ENCODE results near the gene TNXB.

The TNXB gene

GRCh38 chr6:32111424-32112066 lies 2.4 kb upstream of the TNXB start:
- WGBS (ENCODE audit: extremely low coverage, insufficient coverage, low lambda C conversion rate): no CpG with 5 or more reads among the region's 7 CpGs
- Histone ChIP-seq H3K4ac (ENCODE audit: low read depth, low read length) (no peak overlapping the region), H4K5ac (ENCODE audit: low read length) (no peak overlapping the region), H2BK5ac (ENCODE audit: low read length) (no peak overlapping the region), H3K9ac (ENCODE audit: low read length) (no peak overlapping the region), H2BK15ac (replicated peaks; ENCODE audit: low read depth) (no peak overlapping the region), H3K4me3 (ENCODE audit: low read length) (no peak overlapping the region), H3K79me1 (ENCODE audit: low read length) (no peaks in the 10 kb centered on the region), H3K18ac (ENCODE audit: low read length) (no peak overlapping the region), H3K4me2 (ENCODE audit: low read length) (no peak overlapping the region), H3K56ac (ENCODE audit: low read length) (no peak overlapping the region), H2BK120ac (ENCODE audit: low read depth, low read length) (no peak overlapping the region), H3K79me2 (ENCODE audit: control insufficient read depth, insufficient read depth, low read length) (no peaks in the 10 kb centered on the region), H3K27ac (ENCODE audit: low read depth, low read length) (no peak overlapping the region), H3K4me1 (ENCODE audit: control insufficient read depth, low read depth, low read length) (no peaks in the 10 kb centered on the region), H3K36me3 (ENCODE audit: control insufficient read depth, insufficient read depth, low read length) (no peaks in the 10 kb centered on the region), H4K8ac (ENCODE audit: low read depth, low read length) (no peak overlapping the region), H2AK5ac (ENCODE audit: low read length) (no peak overlapping the region), H3K27me3 (ENCODE audit: insufficient read depth, low read length, poor library complexity) (peaks cover 3% of the 10 kb centered on the region), H3K23ac (ENCODE audit: low read length) (no peak overlapping the region)
- no peak for DNase-seq

DNA sequence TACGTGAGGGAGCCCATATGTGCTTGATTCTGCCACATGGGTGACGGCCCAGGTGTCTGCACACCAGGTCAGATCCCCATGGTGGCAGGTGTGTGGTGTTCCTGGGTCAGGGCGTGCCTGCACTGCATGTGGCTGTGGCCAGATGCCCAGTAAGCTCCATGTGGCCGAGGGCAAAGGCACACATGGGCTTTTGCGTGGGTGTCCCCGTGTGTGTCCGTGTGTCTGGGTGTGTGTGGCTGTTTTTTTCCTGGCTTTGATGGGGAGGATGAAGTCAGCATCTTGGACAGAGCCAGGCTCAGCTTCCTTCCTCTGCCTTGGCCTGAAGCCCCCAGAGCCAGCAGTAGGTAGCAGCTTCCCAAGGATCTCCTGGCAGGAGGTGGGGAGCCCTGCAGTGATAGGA lies 1.5 kb upstream of the TNXB start:
- Histone ChIP-seq H3K36me3 (ENCODE audit: control insufficient read depth, insufficient read depth, low read length) (no peaks in the 10 kb centered on the region), H3K18ac (ENCODE audit: low read length) (no peak overlapping the region), H3K23ac (ENCODE audit: low read length) (no peak overlapping the region), H2BK120ac (ENCODE audit: low read depth, low read length) (no peak overlapping the region), H4K5ac (ENCODE audit: low read length) (no peak overlapping the region), H3K56ac (ENCODE audit: low read length) (no peak overlapping the region), H2BK5ac (ENCODE audit: low read length) (no peak overlapping the region), H3K4me2 (ENCODE audit: low read length) (no peak overlapping the region), H3K4me1 (ENCODE audit: control insufficient read depth, low read depth, low read length) (no peaks in the 10 kb centered on the region), H3K79me1 (ENCODE audit: low read length) (no peaks in the 10 kb centered on the region), H2AK5ac (ENCODE audit: low read length) (no peak overlapping the region), H3K4ac (ENCODE audit: low read depth, low read length) (no peak overlapping the region), H3K79me2 (ENCODE audit: control insufficient read depth, insufficient read depth, low read length) (no peaks in the 10 kb centered on the region), H2BK15ac (replicated peaks; ENCODE audit: low read depth) (no peak overlapping the region), H3K27me3 (ENCODE audit: insufficient read depth, low read length, poor library complexity) (peaks cover 3% of the 10 kb centered on the region), H3K27ac (ENCODE audit: low read depth, low read length) (no peak overlapping the region), H3K4me3 (ENCODE audit: low read length) (no peak overlapping the region), H4K8ac (ENCODE audit: low read depth, low read length) (no peak overlapping the region), H3K9ac (ENCODE audit: low read length) (no peak overlapping the region)
- DNase-seq: no peak
- WGBS (ENCODE audit: extremely low coverage, insufficient coverage, low lambda C conversion rate): no CpG with 5 or more reads among the region's 7 CpGs

- no peak overlapping the region for H4K5ac ChIP-seq (ENCODE audit: low read length)
- H3K4me3 ChIP-seq (ENCODE audit: low read length): no peak overlapping the region
- H2BK15ac ChIP-seq (replicated peaks; ENCODE audit: low read depth): no peak overlapping the region
- H2BK5ac ChIP-seq (ENCODE audit: low read length): no peak overlapping the region
- H3K4ac ChIP-seq (ENCODE audit: low read depth, low read length): no peak overlapping the region
- H3K27me3 ChIP-seq (ENCODE audit: insufficient read depth, low read length, poor library complexity): peaks cover 3% of the 10 kb centered on the region
- no peak overlapping the region for H3K18ac ChIP-seq (ENCODE audit: low read length)
- H3K4me1 ChIP-seq (ENCODE audit: control insufficient read depth, low read depth, low read length): no peaks in the 10 kb centered on the region
- no peak overlapping the region for H2BK120ac ChIP-seq (ENCODE audit: low read depth, low read length)
- H3K23ac ChIP-seq (ENCODE audit: low read length): no peak overlapping the region
- no peaks in the 10 kb centered on the region for H3K79me2 ChIP-seq (ENCODE audit: control insufficient read depth, insufficient read depth, low read length)
- H3K56ac ChIP-seq (ENCODE audit: low read length): no peak overlapping the region
- no peak for DNase-seq
- H3K4me2 ChIP-seq (ENCODE audit: low read length): no peak overlapping the region
- no peak overlapping the region for H4K8ac ChIP-seq (ENCODE audit: low read depth, low read length)
- no peak overlapping the region for H2AK5ac ChIP-seq (ENCODE audit: low read length)
- no peak overlapping the region for H3K27ac ChIP-seq (ENCODE audit: low read depth, low read length)
- no peak overlapping the region for H3K9ac ChIP-seq (ENCODE audit: low read length)
- H3K79me1 ChIP-seq (ENCODE audit: low read length): no peaks in the 10 kb centered on the region
- no CpG with 5 or more reads among the region's 6 CpGs for WGBS (ENCODE audit: extremely low coverage, insufficient coverage, low lambda C conversion rate)
- H3K36me3 ChIP-seq (ENCODE audit: control insufficient read depth, insufficient read depth, low read length): no peaks in the 10 kb centered on the region
Observed at GRCh38 chr6:32109765-32110160, 625 bp upstream of the TNXB start.

- H3K36me3 ChIP-seq (ENCODE audit: control insufficient read depth, insufficient read depth, low read length): no peaks in the 10 kb centered on the region
- H3K27me3 ChIP-seq (ENCODE audit: insufficient read depth, low read length, poor library complexity): peaks cover 3% of the 10 kb centered on the region
- WGBS (ENCODE audit: extremely low coverage, insufficient coverage, low lambda C conversion rate): no CpG with 5 or more reads among the region's 6 CpGs
- no peak for DNase-seq
- H4K8ac ChIP-seq (ENCODE audit: low read depth, low read length): no peak overlapping the region
- H2BK5ac ChIP-seq (ENCODE audit: low read length): no peak overlapping the region
- no peaks in the 10 kb centered on the region for H3K79me2 ChIP-seq (ENCODE audit: control insufficient read depth, insufficient read depth, low read length)
- H3K23ac ChIP-seq (ENCODE audit: low read length): no peak overlapping the region
- H3K4ac ChIP-seq (ENCODE audit: low read depth, low read length): no peak overlapping the region
- H4K5ac ChIP-seq (ENCODE audit: low read length): no peak overlapping the region
- no peak overlapping the region for H3K27ac ChIP-seq (ENCODE audit: low read depth, low read length)
- no peak overlapping the region for H3K56ac ChIP-seq (ENCODE audit: low read length)
- no peak overlapping the region for H3K18ac ChIP-seq (ENCODE audit: low read length)
- H3K79me1 ChIP-seq (ENCODE audit: low read length): no peaks in the 10 kb centered on the region
- H3K4me2 ChIP-seq (ENCODE audit: low read length): no peak overlapping the region
- H2BK15ac ChIP-seq (replicated peaks; ENCODE audit: low read depth): no peak overlapping the region
- H3K4me3 ChIP-seq (ENCODE audit: low read length): no peak overlapping the region
- H2BK120ac ChIP-seq (ENCODE audit: low read depth, low read length): no peak overlapping the region
- H2AK5ac ChIP-seq (ENCODE audit: low read length): no peak overlapping the region
- no peak overlapping the region for H3K9ac ChIP-seq (ENCODE audit: low read length)
- no peaks in the 10 kb centered on the region for H3K4me1 ChIP-seq (ENCODE audit: control insufficient read depth, low read depth, low read length)
Observed at GRCh38 chr6:32108727-32109113, 418 bp downstream of the TNXB start.

DNA sequence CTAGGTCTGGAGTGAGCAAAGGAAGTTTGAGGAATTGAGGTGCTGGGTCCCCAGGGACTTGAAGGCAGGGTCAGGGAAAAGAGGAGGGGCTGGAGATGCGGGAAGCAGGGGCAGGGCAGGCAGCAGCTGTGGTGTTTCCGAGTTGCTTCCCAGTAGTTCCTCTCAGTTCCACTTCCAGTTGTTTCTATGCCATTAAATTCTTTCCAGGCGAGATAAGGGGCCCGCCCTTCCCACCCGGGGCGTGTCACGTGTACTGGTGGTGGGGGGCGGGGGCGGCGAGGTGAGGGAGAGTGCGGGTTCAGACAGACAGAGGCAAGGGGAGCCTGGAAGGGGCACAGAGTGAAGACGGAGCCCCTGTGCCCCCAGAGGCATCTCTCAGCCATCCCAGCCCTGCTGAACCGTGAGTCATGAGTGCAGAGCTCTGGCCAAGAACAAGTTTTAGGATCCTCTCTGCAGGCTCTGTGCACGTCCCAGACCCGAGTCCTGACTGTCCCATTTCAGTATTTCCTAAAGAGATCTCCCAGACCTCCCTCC lies 977 bp downstream of the TNXB start:
- no peak for DNase-seq
- Histone ChIP-seq H3K9ac (ENCODE audit: low read length) (no peak overlapping the region), H4K8ac (ENCODE audit: low read depth, low read length) (no peak overlapping the region), H3K4me1 (ENCODE audit: control insufficient read depth, low read depth, low read length) (no peaks in the 10 kb centered on the region), H2BK5ac (ENCODE audit: low read length) (no peak overlapping the region), H2BK15ac (replicated peaks; ENCODE audit: low read depth) (no peak overlapping the region), H2AK5ac (ENCODE audit: low read length) (no peak overlapping the region), H3K4me2 (ENCODE audit: low read length) (no peak overlapping the region), H4K5ac (ENCODE audit: low read length) (no peak overlapping the region), H3K4me3 (ENCODE audit: low read length) (no peak overlapping the region), H3K27ac (ENCODE audit: low read depth, low read length) (no peak overlapping the region), H3K4ac (ENCODE audit: low read depth, low read length) (no peak overlapping the region), H3K79me1 (ENCODE audit: low read length) (no peaks in the 10 kb centered on the region), H3K79me2 (ENCODE audit: control insufficient read depth, insufficient read depth, low read length) (no peaks in the 10 kb centered on the region), H3K56ac (ENCODE audit: low read length) (no peak overlapping the region), H3K36me3 (ENCODE audit: control insufficient read depth, insufficient read depth, low read length) (no peaks in the 10 kb centered on the region), H3K27me3 (ENCODE audit: insufficient read depth, low read length, poor library complexity) (peaks cover 3% of the 10 kb centered on the region), H2BK120ac (ENCODE audit: low read depth, low read length) (no peak overlapping the region), H3K23ac (ENCODE audit: low read length) (no peak overlapping the region), H3K18ac (ENCODE audit: low read length) (no peak overlapping the region)
- no CpG with 5 or more reads among the region's 15 CpGs for WGBS (ENCODE audit: extremely low coverage, insufficient coverage, low lambda C conversion rate)

GRCh38 chr6:32107406-32107805 lies 1.7 kb downstream of the TNXB start:
- Histone ChIP-seq H3K4me1 (ENCODE audit: control insufficient read depth, low read depth, low read length) (no peaks in the 10 kb centered on the region), H3K18ac (ENCODE audit: low read length) (no peak overlapping the region), H3K56ac (ENCODE audit: low read length) (no peak overlapping the region), H2BK5ac (ENCODE audit: low read length) (no peak overlapping the region), H3K9ac (ENCODE audit: low read length) (no peak overlapping the region), H2AK5ac (ENCODE audit: low read length) (no peak overlapping the region), H3K79me2 (ENCODE audit: control insufficient read depth, insufficient read depth, low read length) (no peaks in the 10 kb centered on the region), H3K4me2 (ENCODE audit: low read length) (no peak overlapping the region), H2BK120ac (ENCODE audit: low read depth, low read length) (no peak overlapping the region), H3K23ac (ENCODE audit: low read length) (no peak overlapping the region), H3K27ac (ENCODE audit: low read depth, low read length) (no peak overlapping the region), H3K27me3 (ENCODE audit: insufficient read depth, low read length, poor library complexity) (peaks cover 3% of the 10 kb centered on the region), H3K36me3 (ENCODE audit: control insufficient read depth, insufficient read depth, low read length) (no peaks in the 10 kb centered on the region), H3K4ac (ENCODE audit: low read depth, low read length) (no peak overlapping the region), H4K5ac (ENCODE audit: low read length) (no peak overlapping the region), H3K79me1 (ENCODE audit: low read length) (no peaks in the 10 kb centered on the region), H4K8ac (ENCODE audit: low read depth, low read length) (no peak overlapping the region), H2BK15ac (replicated peaks; ENCODE audit: low read depth) (no peak overlapping the region), H3K4me3 (ENCODE audit: low read length) (no peak overlapping the region)
- WGBS (ENCODE audit: extremely low coverage, insufficient coverage, low lambda C conversion rate): no CpG with 5 or more reads among the region's 1 CpG
- DNase-seq: no peak
